RKO (cell line): Measurements from ENCODE around the gene DDI2.
A peak's percentile ranks its signal among the peaks of the same experiment; 100 is the strongest.

Source experiments
- DNase-seq: peaks from one replicate; pipeline ENCODE4 v3.0.0-alpha.2; 2016; ENCODE audit warnings: low spot score

The DDI2 gene

GRCh38 chr1:15703562-15703961, 86.3 kb downstream of the DDI2 start:
- DNase-seq: peak; percentile 54

- DNase-seq: no peak
These were observed 87.4 kb downstream of the DDI2 start for GRCh38 chr1:15704526-15705183.

GRCh38 chr1:15705184-15705566, 87.9 kb downstream of the DDI2 start:
- DNase-seq: no peak

- no peak for DNase-seq
These were observed 89.5 kb downstream of the DDI2 start for GRCh38 chr1:15706751-15707150.

- DNase-seq: no peak
These were observed 90.1 kb downstream of the DDI2 start for GRCh38 chr1:15707239-15707925.

- no peak for DNase-seq
These were observed 91.4 kb downstream of the DDI2 start for GRCh38 chr1:15708486-15709137.

GRCh38 chr1:15709226-15709625, 92.0 kb downstream of the DDI2 start:
- DNase-seq: no peak

GRCh38 chr1:15712168-15712567, 94.9 kb downstream of the DDI2 start:
- DNase-seq: no peak

GRCh38 chr1:15714406-15715136, 97.3 kb downstream of the DDI2 start:
- DNase-seq: no peak

GRCh38 chr1:15717418-15718125, 100.3 kb downstream of the DDI2 start:
- no peak for DNase-seq

- no peak for DNase-seq
These were observed 100.9 kb downstream of the DDI2 start for GRCh38 chr1:15718199-15718601.
